ENCODE measurements around the gene DLL4. TPM values are rescaled to one million over a fixed set of nuclear protein-coding genes. Genes with fewer than 3 reads are reported as not detected.
A peak's percentile ranks its signal among the peaks of the same experiment; 100 is the strongest.

Gene DLL4
- total RNA-seq, 2 experiments from 2014 or later, result 0.11 to 0.14 TPM

DNA sequence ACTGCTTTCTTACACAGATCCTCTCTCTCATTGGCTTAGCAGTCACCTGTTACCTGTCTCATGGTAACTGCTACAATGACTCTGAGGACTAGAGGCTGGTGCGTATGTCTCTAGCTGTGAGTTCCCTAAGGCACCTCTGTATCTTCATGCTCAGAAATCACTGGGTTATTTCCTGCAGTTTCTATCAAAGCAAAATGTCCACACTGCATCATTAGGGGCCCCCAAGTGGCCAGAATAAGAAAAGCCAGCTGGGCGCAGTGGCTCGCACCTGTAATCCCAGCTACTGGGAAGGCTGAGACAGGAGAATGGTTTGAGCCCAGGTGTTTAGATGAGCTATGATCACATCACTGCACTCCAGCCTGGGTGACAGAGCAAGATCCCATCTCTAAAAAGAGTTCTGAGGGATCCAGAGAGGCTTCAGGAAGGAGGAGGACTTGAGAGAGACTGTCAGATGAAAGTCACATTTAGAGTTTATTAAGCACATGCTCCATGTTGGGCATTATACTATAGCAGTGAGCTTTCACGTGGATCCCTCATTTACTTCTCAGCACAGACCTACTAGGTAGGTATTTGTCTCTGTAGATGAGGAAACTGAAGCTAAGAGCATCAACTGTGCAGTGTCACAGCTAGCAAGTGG lies 37.2 kb upstream of the DLL4 start:
- Histone ChIP-seq H3K27me3 (ENCODE audit: control insufficient read depth in 1 of 2, insufficient read depth in 2 of 2, low read length in 2 of 2) (no peaks in the 10 kb centered on the region), H3K36me3 (ENCODE audit: insufficient read depth, low read length) (peaks cover 3% of the 10 kb centered on the region), H3K27ac (ENCODE audit: low read depth in 1 of 2, low read length in 2 of 2) (no peak overlapping the region), H3K9me3 (ENCODE audit: control insufficient read depth in 1 of 2, insufficient read depth in 1 of 2, low read length in 2 of 2) (no peaks in the 10 kb centered on the region), H3K4me3 (ENCODE audit: low read length) (no peak overlapping the region), H3K4me1 (ENCODE audit: insufficient read depth, low read length) (peaks cover 37% of the 10 kb centered on the region)
- Mint-ChIP-seq H3K4me3 (peak overlapping the region; percentile 75), H3K27ac (peak overlapping the region; percentile 16), H3K36me3 (ENCODE audit: low read depth) (peaks cover 19% of the 10 kb centered on the region), H3K9me3 (no peaks in the 10 kb centered on the region), H3K27me3 (no peaks in the 10 kb centered on the region), H3K4me1 (ENCODE audit: low read depth) (peaks cover 33% of the 10 kb centered on the region)
- POLR2A ChIA-PET, result interaction anchor here (1.7 kb wide), 1 partner anchor 33 kb away, joined by 4 read pairs; no protein-coding TSS in a partner anchor
- CTCF ChIA-PET, result interaction anchor here (1.1 to 5.8 kb wide), 3 partner anchors 12 to 33 kb away, joined by 4 to 54 read pairs (median 8); partner anchors contain the start of gene RHOV
- TF ChIP-seq, protein P1, sequence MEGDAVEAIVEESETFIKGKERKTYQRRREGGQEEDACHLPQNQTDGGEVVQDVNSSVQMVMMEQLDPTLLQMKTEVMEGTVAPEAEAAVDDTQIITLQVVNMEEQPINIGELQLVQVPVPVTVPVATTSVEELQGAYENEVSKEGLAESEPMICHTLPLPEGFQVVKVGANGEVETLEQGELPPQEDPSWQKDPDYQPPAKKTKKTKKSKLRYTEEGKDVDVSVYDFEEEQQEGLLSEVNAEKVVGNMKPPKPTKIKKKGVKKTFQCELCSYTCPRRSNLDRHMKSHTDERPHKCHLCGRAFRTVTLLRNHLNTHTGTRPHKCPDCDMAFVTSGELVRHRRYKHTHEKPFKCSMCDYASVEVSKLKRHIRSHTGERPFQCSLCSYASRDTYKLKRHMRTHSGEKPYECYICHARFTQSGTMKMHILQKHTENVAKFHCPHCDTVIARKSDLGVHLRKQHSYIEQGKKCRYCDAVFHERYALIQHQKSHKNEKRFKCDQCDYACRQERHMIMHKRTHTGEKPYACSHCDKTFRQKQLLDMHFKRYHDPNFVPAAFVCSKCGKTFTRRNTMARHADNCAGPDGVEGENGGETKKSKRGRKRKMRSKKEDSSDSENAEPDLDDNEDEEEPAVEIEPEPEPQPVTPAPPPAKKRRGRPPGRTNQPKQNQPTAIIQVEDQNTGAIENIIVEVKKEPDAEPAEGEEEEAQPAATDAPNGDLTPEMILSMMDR (IDR thresholded peaks at IDR 0.05), result peak; percentile 39
- ATAC-seq (ENCODE audit: poor library complexity) (no peak), DNase-seq (peak in 4 of 14 experiments; percentile 39 to 61 (median 50))
- intact Hi-C loops (cut with DNase I, micrococcal nuclease), result loop anchor here (5.0 kb wide), 4 partner anchors 135 to 370 kb away; partner anchors contain the start of genes KNL1 (in 1 of the 2) and RMDN3 (in 1 of the 2)

DNA sequence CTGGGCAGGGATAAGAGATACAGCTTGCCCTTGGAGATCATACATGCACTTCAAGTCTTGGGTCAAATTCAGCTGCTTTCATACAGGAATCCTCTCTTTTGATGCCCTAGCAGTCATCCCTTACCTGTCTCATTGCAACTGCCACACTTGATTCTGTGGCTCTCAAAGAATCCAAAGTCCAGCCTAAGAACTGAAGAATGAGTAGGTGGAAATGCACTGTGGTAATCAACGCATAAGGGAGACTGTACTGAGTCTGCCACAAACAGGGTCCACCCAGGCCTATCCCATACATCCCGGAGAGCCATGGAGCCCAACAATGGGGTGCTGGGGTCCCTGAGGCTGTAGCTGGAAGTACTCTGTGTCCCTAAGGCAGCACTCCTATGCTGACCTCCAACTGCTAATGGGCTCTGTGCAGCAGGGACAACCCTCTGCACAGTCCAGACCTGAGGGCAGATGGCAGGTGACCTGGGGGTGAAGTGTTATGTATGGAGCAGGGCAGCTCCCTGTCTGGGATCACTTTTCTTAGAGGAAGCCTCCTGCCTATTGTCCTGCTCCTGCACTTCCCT lies 36.6 kb upstream of the DLL4 start:
- TF ChIP-seq, protein P1 (IDR thresholded peaks at IDR 0.05), result no peak
- CTCF ChIA-PET, result interaction anchor here (1.1 to 5.8 kb wide), 3 partner anchors 11 to 34 kb away, joined by 4 to 54 read pairs (median 8); partner anchors contain the start of gene RHOV

DNA sequence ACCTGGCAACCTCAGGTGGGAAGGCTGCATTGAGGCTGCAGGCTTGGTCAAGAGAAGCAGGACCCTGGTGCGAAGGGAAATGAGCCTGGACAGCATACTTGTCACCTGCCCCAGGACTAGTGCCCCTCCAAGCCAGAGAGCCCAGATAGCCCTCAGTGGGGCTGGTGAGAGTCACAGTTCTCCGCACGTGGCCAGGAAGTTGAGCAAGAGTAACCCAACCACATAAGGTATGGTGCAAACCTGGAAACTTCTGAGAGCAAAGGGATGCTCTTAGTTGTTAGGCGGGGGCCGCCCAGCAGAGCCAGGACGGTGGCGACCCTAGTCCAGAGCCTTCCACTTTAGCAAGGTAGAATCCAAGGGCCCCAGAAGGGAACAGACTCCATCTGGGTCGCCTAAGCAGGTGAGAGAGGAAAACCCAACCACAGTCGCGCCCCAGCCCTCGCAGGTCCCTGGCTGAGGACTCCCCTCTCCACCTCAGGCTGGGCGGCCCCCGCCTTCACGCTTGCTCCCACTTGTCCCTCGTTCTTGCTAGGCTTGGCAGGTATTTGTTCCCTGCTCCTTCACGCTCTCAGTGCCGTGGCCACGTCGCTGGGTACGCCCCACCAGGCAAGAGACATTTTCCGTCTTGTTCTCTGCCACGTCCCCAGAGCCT lies 36.0 kb upstream of the DLL4 start:
- TF ChIP-seq, protein P1 (IDR thresholded peaks at IDR 0.05), result no peak
- Mint-ChIP-seq H3K4me3 (peak overlapping the region; percentile 75), H3K36me3 (ENCODE audit: low read depth) (peaks cover 31% of the 10 kb centered on the region), H3K4me1 (ENCODE audit: low read depth) (peaks cover 39% of the 10 kb centered on the region), H3K27ac (peak overlapping the region; percentile 93), H3K27me3 (no peaks in the 10 kb centered on the region), H3K9me3 (no peaks in the 10 kb centered on the region)
- no peak overlapping the region for H3K27ac ChIP-seq (ENCODE audit: low read depth in 1 of 2, low read length in 2 of 2)
- ATAC-seq (ENCODE audit: poor library complexity) (no peak), DNase-seq (peak in 2 of 14 experiments; percentile 38 to 57)
- CTCF ChIA-PET, result interaction anchor here (1.3 to 5.8 kb wide), 9 partner anchors 9 to 199 kb away, joined by 5 to 135 read pairs (median 10); partner anchors contain the start of gene RAD51
- no peak overlapping the region for H3K4me3 ChIP-seq (ENCODE audit: low read length)
- POLR2A ChIA-PET, result interaction anchor here (0.9 to 1.9 kb wide), 9 partner anchors 14 to 338 kb away, joined by 4 to 55 read pairs (median 6); partner anchors contain the start of genes CCDC32, CHAC1, CHP1 and DNAJC17
- H3K4me1 ChIP-seq (ENCODE audit: insufficient read depth, low read length), result peaks cover 39% of the 10 kb centered on the region
- no peaks in the 10 kb centered on the region for H3K27me3 ChIP-seq (ENCODE audit: control insufficient read depth in 1 of 2, insufficient read depth in 2 of 2, low read length in 2 of 2)
- intact Hi-C loops (cut with DNase I, micrococcal nuclease), result loop anchor here (5.0 kb wide), 4 partner anchors 136 to 371 kb away; partner anchors contain the start of genes KNL1 (in 1 of the 2) and RMDN3 (in 1 of the 2)
- no peaks in the 10 kb centered on the region for H3K9me3 ChIP-seq (ENCODE audit: control insufficient read depth in 1 of 2, insufficient read depth in 1 of 2, low read length in 2 of 2)
- H3K36me3 ChIP-seq (ENCODE audit: insufficient read depth, low read length), result peaks cover 5% of the 10 kb centered on the region

More for the DNA sequence above, 36.6 kb upstream of the DLL4 start:
- Mint-ChIP-seq H3K9me3 (no peaks in the 10 kb centered on the region), H3K4me1 (ENCODE audit: low read depth) (peaks cover 37% of the 10 kb centered on the region), H3K36me3 (ENCODE audit: low read depth) (peaks cover 25% of the 10 kb centered on the region), H3K27me3 (no peaks in the 10 kb centered on the region), H3K27ac (peak overlapping the region; percentile 93), H3K4me3 (peak overlapping the region; percentile 75)
- H3K4me1 ChIP-seq (ENCODE audit: insufficient read depth, low read length), result peaks cover 39% of the 10 kb centered on the region
- DNase-seq, result no peak
- POLR2A ChIA-PET, result interaction anchor here (1.7 kb wide), 1 partner anchor 33 kb away, joined by 4 read pairs; no protein-coding TSS in a partner anchor
- peaks cover 3% of the 10 kb centered on the region for H3K36me3 ChIP-seq (ENCODE audit: insufficient read depth, low read length)
- ATAC-seq (ENCODE audit: poor library complexity), result no peak
- intact Hi-C loops (cut with DNase I, micrococcal nuclease), result loop anchor here (5.0 kb wide), 4 partner anchors 135 to 370 kb away; partner anchors contain the start of genes KNL1 (in 1 of the 2) and RMDN3 (in 1 of the 2)
- no peak overlapping the region for H3K4me3 ChIP-seq (ENCODE audit: low read length)
- no peaks in the 10 kb centered on the region for H3K27me3 ChIP-seq (ENCODE audit: control insufficient read depth in 1 of 2, insufficient read depth in 2 of 2, low read length in 2 of 2)
- no peaks in the 10 kb centered on the region for H3K9me3 ChIP-seq (ENCODE audit: control insufficient read depth in 1 of 2, insufficient read depth in 1 of 2, low read length in 2 of 2)
- no peak overlapping the region for H3K27ac ChIP-seq (ENCODE audit: low read depth in 1 of 2, low read length in 2 of 2)

All from CD4-positive, alpha-beta T cell (primary cell).